Panc1 (cell line): ENCODE results near the gene ZFYVE28.

Experiments
- TF ChIP-seq, protein P1 (sequence below): fragments of 450-650 bp; IDR thresholded peaks from 2 replicates; pipeline ENCODE4 v1.5.1; 2017; ENCODE audit warnings: mild to moderate bottlenecking
- TF ChIP-seq, protein P2 (sequence below), 2 experiments: IDR thresholded peaks; 2 replicates each; pipeline ENCODE4 v1.6.1; 2011 to 2012; ENCODE audit warnings: low read depth in 2 of 2, control low read depth in 1 of 2, low read length in 1 of 2, mild to moderate bottlenecking in 1 of 2, moderate library complexity in 1 of 2; ENCODE audit not compliant: insufficient read depth in 1 of 2

DNA sequence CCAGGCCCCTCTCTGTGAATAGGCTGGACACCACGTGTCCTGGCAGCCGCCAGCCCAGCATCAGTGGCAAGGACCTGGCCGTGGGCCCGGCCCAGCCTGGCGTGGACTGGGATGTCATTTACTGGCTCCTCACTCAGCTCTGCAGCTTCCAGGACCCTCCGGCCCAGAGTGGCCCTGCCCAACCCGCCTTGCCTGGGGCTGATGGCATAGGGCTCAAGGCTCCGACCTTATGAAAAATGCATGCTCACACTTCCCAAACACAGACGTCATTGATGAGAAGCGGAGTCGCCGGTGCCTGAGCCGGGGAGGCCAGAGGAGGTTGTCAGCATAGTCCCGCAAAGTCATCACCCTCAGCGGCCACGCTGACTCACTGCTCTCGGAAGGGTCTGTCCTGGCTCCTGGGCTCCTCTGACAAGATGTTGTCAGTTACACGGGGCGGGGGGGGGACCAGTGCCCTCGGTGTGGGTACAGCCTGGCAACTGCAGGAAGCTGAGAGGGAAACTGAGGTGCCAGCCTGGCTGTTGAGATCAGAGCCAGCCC, 14.6 kb upstream of the ZFYVE28 start:
- TF ChIP-seq, protein P1, sequence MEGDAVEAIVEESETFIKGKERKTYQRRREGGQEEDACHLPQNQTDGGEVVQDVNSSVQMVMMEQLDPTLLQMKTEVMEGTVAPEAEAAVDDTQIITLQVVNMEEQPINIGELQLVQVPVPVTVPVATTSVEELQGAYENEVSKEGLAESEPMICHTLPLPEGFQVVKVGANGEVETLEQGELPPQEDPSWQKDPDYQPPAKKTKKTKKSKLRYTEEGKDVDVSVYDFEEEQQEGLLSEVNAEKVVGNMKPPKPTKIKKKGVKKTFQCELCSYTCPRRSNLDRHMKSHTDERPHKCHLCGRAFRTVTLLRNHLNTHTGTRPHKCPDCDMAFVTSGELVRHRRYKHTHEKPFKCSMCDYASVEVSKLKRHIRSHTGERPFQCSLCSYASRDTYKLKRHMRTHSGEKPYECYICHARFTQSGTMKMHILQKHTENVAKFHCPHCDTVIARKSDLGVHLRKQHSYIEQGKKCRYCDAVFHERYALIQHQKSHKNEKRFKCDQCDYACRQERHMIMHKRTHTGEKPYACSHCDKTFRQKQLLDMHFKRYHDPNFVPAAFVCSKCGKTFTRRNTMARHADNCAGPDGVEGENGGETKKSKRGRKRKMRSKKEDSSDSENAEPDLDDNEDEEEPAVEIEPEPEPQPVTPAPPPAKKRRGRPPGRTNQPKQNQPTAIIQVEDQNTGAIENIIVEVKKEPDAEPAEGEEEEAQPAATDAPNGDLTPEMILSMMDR = no peak
- TF ChIP-seq, protein P2, sequence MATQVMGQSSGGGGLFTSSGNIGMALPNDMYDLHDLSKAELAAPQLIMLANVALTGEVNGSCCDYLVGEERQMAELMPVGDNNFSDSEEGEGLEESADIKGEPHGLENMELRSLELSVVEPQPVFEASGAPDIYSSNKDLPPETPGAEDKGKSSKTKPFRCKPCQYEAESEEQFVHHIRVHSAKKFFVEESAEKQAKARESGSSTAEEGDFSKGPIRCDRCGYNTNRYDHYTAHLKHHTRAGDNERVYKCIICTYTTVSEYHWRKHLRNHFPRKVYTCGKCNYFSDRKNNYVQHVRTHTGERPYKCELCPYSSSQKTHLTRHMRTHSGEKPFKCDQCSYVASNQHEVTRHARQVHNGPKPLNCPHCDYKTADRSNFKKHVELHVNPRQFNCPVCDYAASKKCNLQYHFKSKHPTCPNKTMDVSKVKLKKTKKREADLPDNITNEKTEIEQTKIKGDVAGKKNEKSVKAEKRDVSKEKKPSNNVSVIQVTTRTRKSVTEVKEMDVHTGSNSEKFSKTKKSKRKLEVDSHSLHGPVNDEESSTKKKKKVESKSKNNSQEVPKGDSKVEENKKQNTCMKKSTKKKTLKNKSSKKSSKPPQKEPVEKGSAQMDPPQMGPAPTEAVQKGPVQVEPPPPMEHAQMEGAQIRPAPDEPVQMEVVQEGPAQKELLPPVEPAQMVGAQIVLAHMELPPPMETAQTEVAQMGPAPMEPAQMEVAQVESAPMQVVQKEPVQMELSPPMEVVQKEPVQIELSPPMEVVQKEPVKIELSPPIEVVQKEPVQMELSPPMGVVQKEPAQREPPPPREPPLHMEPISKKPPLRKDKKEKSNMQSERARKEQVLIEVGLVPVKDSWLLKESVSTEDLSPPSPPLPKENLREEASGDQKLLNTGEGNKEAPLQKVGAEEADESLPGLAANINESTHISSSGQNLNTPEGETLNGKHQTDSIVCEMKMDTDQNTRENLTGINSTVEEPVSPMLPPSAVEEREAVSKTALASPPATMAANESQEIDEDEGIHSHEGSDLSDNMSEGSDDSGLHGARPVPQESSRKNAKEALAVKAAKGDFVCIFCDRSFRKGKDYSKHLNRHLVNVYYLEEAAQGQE (IDR thresholded peaks at IDR 0.05; ENCODE audit: insufficient read depth in 1 of 2, low read depth in 2 of 2, low read length in 1 of 2) = no peak
